Brain pericyte (primary cell): ENCODE results near the gene ACAP3.

Source experiments
- DNase-seq: peaks from one replicate; pipeline ENCODE4 v3.0.0-alpha.2; 2012; ENCODE audit warnings: low read depth, low spot score

The ACAP3 gene

GRCh38 chr1:1307923-1308755, at the start of gene ACAP3, which contains the start of gene PUSL1:
Gene ACAP3, minus strand, starts transcription at chr1:1307930. Its CDS starts 115 bp downstream, at chr1:1307815.
Gene PUSL1, plus strand, starts transcription at chr1:1308597. Its CDS starts 47 bp downstream, at chr1:1308644.
- DNase-seq: peak; percentile 85

GRCh38 chr1:1356796-1357401, 49.2 kb upstream of the ACAP3 start:
- DNase-seq: no peak

GRCh38 chr1:1356166-1356795, 48.6 kb upstream of the ACAP3 start:
- DNase-seq: no peak

GRCh38 chr1:1355416-1355815, 47.7 kb upstream of the ACAP3 start:
- DNase-seq: no peak

- no peak for DNase-seq
Measured at GRCh38 chr1:1354271-1355247, 46.8 kb upstream of the ACAP3 start.

- no peak for DNase-seq
Measured at GRCh38 chr1:1353389-1354151, 45.8 kb upstream of the ACAP3 start.

GRCh38 chr1:1352786-1353388, 45.2 kb upstream of the ACAP3 start:
- DNase-seq: no peak

- no peak for DNase-seq
Measured at GRCh38 chr1:1351511-1352427, 44.0 kb upstream of the ACAP3 start.

- DNase-seq: no peak
Measured at GRCh38 chr1:1349256-1350012, 41.7 kb upstream of the ACAP3 start, which contains the start of gene DVL1. Gene DVL1, minus strand, starts transcription at chr1:1349418. Its CDS starts 353 bp downstream, at chr1:1349065.

- DNase-seq: no peak
Measured at GRCh38 chr1:1348420-1349255, 40.9 kb upstream of the ACAP3 start.

GRCh38 chr1:1347663-1348419, 40.1 kb upstream of the ACAP3 start:
- DNase-seq: no peak

GRCh38 chr1:1347026-1347595, 39.4 kb upstream of the ACAP3 start:
- DNase-seq: no peak

GRCh38 chr1:1346501-1346890, 38.8 kb upstream of the ACAP3 start:
- no peak for DNase-seq

- DNase-seq: no peak
Measured at GRCh38 chr1:1345860-1346500, 38.2 kb upstream of the ACAP3 start.

GRCh38 chr1:1345384-1345783, 37.7 kb upstream of the ACAP3 start:
- DNase-seq: no peak
